PC-3 (cell line): ENCODE data around the gene MED15.

Experiments used
- CTCF ChIP-seq: fragments of 300-600 bp; sonication (generic); conservative IDR thresholded peaks from 2 replicates; pipeline ENCODE4 v1.5.1; 2017; ENCODE audit warnings: antibody characterized with exemption, low read depth, mild to moderate bottlenecking, low read length
- EZH2 ChIP-seq: fragments of 300-600 bp; sonication (generic); IDR thresholded peaks from one replicate; pipeline ENCODE4 v1.6.1; 2017; ENCODE audit warnings: antibody characterized with exemption, mild to moderate bottlenecking, low read length; ENCODE audit not compliant: unreplicated experiment

GRCh38 chr22:20490183-20490940 is 17.0 kb upstream of the MED15 start:
- TF ChIP-seq CTCF (no peak), EZH2 (no peak)
